Measurements from ENCODE around the gene TAS2R38.

DNA sequence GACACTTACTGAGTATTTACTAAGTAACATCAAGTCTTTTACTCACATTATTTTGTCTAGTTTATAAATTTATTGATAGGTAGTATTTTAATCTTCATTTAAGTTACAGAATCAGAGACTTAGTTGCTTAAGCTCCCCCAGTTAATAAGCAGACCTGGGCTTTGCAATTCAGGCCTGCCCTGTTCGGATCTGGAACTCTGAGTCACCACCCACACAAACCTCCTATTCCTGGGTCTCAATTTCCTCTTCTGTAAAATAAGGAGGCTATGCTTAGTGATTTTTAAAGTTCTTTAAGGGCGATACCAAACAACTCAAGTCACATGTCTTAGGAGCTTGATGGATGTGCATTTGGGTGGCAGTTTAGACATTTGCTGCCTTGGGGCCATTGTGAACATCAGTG, 18.6 kb upstream of the TAS2R38 start:
- TF ChIP-seq CTCF (IDR thresholded peaks at IDR 0.05) (no peak), POLR2AphosphoS5 (IDR thresholded peaks at IDR 0.05) (no peak)
